ENCODE results near the gene FMNL2.

- no peak for TF ChIP-seq CTCF (conservative IDR thresholded peaks at IDR 0.05)
- TF ChIP-seq EZH2 (IDR thresholded peaks at IDR 0.05; ENCODE audit: low read depth), result no peak
These were observed 88.7 kb downstream of the FMNL2 start for GRCh38 chr2:152423684-152424083.

Measured in PC-9 (cell line).